Right renal cortex interstitium (tissue), 3 donors: Measurements from ENCODE around the gene THRSP. TPM values are rescaled to one million over a fixed set of nuclear protein-coding genes. Genes with fewer than 3 reads are reported as not detected.
"Not testable (repeated sequence)": the region's sequence is repeated elsewhere in the genome, so short reads cannot be mapped to it uniquely, and the experiment has no call there.

Experiments
- DNase-seq, 3 donors: peaks; one replicate each; pipeline ENCODE4 v3.0.0-alpha.2; 2013; ENCODE audit warnings: low read depth in 3 of 3, low spot score in 2 of 3
- polyA plus RNA-seq, 3 donors: library from polyadenylated mRNA; unstranded; fragments of 120-200 nt; gene quantifications; one replicate each; pipeline ENCODE4 v1.2.1, GENCODE V29; 2013; ENCODE audit not compliant: insufficient read length in 3 of 3

Gene THRSP
- polyA plus RNA-seq, result under 1 TPM; 0.18 to 0.40 (median 0.21) TPM

GRCh38 chr11:78063440-78064181 lies at the start of gene THRSP:
THRSP (plus strand) TSS chr11:78063861; CDS start chr11:78063882, 21 bp downstream.
- DNase-seq, result no peak

- DNase-seq, result not testable (repeated sequence)
Measured at GRCh38 chr11:78014937-78015520, 48.6 kb upstream of the THRSP start.

GRCh38 chr11:78015878-78016277 lies 47.8 kb upstream of the THRSP start:
- DNase-seq, result no peak

- no peak for DNase-seq
Measured at GRCh38 chr11:78019808-78020207, 43.9 kb upstream of the THRSP start.

GRCh38 chr11:78020246-78020645 lies 43.4 kb upstream of the THRSP start:
- DNase-seq, result no peak

- no peak for DNase-seq
Measured at GRCh38 chr11:78021611-78022010, 42.0 kb upstream of the THRSP start.

GRCh38 chr11:78022397-78023396 lies 41.0 kb upstream of the THRSP start, which contains the start of gene KCTD14:
KCTD14 (minus strand) TSS chr11:78023276; CDS start chr11:78023249, 27 bp downstream.
- peak in 1 of 3 donors; percentile 35 for DNase-seq

GRCh38 chr11:78023426-78023825 lies 40.2 kb upstream of the THRSP start:
- DNase-seq, result no peak

- no peak for DNase-seq
Measured at GRCh38 chr11:78025378-78025777, 38.3 kb upstream of the THRSP start.

GRCh38 chr11:78027759-78028158 lies 35.9 kb upstream of the THRSP start:
- DNase-seq, result no peak

- not testable (repeated sequence) for DNase-seq
Measured at GRCh38 chr11:78028423-78028822, 35.2 kb upstream of the THRSP start.

- peak in 2 of 3 donors; percentile 78 for DNase-seq
Measured at GRCh38 chr11:78030429-78031325, 33.0 kb upstream of the THRSP start.

- DNase-seq, result no peak
Measured at GRCh38 chr11:78031629-78032028, 32.0 kb upstream of the THRSP start.

- DNase-seq, result no peak
Measured at GRCh38 chr11:78032090-78032489, 31.6 kb upstream of the THRSP start.

- DNase-seq, result no peak
Measured at GRCh38 chr11:78033040-78033439, 30.6 kb upstream of the THRSP start.

- no peak for DNase-seq
Measured at GRCh38 chr11:78034623-78035022, 29.0 kb upstream of the THRSP start.

- no peak for DNase-seq
Measured at GRCh38 chr11:78036313-78036712, 27.3 kb upstream of the THRSP start.

- no peak for DNase-seq
Measured at GRCh38 chr11:78037056-78037455, 26.6 kb upstream of the THRSP start.

GRCh38 chr11:78037825-78038620 lies 25.6 kb upstream of the THRSP start:
- no peak for DNase-seq
